Spleen (tissue), 7 donors: Measurements from ENCODE around the gene IL1R2.

ENCODE experiments used
- CTCF ChIP-seq, 11 experiments: fragments of 200-600 bp in 7 of 11; fragments of 450-650 bp in 4 of 11; sonication (generic) in 4 of 11; IDR thresholded peaks in 8 of 11; conservative IDR thresholded peaks in 3 of 11; 1 replicate in 7 of 11; 2 replicates in 4 of 11; pipeline versions ENCODE4 v1.4.0 to v1.8.0; 2016 to 2021; ENCODE audit warnings: antibody characterized with exemption in 11 of 11, inconsistent platforms in 4 of 11, mild to moderate bottlenecking in 1 of 11
- POLR2A ChIP-seq, 3 donors: fragments of 450-650 bp; IDR thresholded peaks; one replicate each; pipeline ENCODE4 v1.5.1; 2017; ENCODE audit warnings: antibody characterized with exemption in 3 of 3, mild to moderate bottlenecking in 1 of 3
- donor health status: DM: no; HTN: no; CAD: no; lungs with moderate emphysema.
- donor health status: DM: no; HTN: no; CAD: no.
- donor health status: DM: no; HTN: no; CAD: no.

DNA sequence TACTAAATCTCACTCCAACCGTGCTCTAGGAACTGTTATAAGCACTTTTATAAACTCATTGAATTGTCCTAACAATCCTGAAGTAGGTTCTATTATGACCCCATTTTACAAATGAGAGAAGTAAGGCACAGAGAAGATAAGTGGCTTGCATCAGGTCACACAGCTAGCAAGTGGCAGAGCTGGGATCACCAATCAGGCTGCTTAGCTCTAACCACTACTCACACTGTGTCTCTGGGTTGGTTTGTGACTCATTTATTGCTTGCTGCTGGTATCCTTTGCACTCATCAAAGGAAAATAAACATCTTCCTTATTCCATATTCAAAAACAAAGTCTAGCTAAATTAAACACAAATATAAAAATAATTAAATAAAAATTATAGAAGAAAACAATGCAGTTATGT, 42.5 kb upstream of the IL1R2 start:
- TF ChIP-seq CTCF (IDR thresholded peaks at IDR 0.05 in 8 of 11, conservative IDR thresholded peaks at IDR 0.05 in 3 of 11) (no peak), POLR2A (IDR thresholded peaks at IDR 0.05) (no peak)
